ENCODE results near the gene RARG.

DNA sequence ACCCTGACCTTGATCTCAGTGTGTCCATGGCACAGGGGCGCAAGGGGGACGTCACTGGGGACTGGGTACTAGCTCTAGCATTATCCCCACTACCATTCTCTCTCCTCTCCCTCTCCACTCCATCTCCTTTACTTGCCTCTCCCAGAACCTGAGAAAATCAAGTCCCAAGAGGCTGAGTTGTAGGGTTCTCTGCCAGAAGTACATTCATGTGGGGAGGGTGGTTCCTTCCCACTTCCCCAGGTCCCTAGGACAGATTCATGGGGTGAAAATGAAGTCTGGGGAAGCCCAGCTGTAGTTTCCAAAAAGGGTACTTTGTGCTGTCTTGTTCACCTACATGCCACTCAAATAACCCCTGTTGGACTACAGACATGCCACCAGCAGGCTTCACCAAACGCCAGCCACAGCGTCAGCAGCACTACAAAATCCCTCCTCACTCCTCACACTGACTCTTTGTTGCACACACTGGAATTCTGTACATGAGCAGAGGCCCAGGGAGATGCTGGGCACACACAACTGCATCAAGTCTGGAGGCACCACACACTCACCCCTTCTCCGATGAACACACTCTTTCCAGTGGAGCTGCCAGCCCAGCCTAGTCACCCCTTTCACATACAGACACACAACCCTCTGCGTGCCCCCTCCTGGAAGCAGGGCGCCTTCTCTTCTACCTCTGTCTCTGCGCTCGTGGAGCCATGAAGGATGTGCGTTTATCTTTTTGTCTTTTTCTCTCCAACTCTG is 6.9 kb downstream of the RARG start:
- TF ChIP-seq RAD21 (IDR thresholded peaks at IDR 0.05 in 1 of 2, conservative IDR thresholded peaks at IDR 0.05 in 1 of 2; ENCODE audit: low read depth in 2 of 2, low read length in 2 of 2) (no peak), USF2 (IDR thresholded peaks at IDR 0.05; ENCODE audit: low read length) (no peak), EP300 (IDR thresholded peaks at IDR 0.05; ENCODE audit: borderline replicate concordance in 1 of 2, low read depth in 2 of 2, low read length in 2 of 2) (no peak), TAF7 (optimal IDR thresholded peaks at IDR 0.05; ENCODE audit: borderline replicate concordance, low read depth, low read length) (no peak), TAF1 (IDR thresholded peaks at IDR 0.05; ENCODE audit: low read depth, low read length) (no peak)
